Measurements from ENCODE around the gene AK1. TPM values are rescaled to one million over a fixed set of nuclear protein-coding genes. Genes with fewer than 3 reads are reported as not detected.
A peak's percentile ranks its signal among the peaks of the same experiment; 100 is the strongest.

The AK1 gene
- total RNA-seq, 1 experiment from 2014 or later = 39.2 TPM

- no peak overlapping the region for H3K4me3 ChIP-seq (ENCODE audit: low read depth, low read length)
- H3K9me3 ChIP-seq = no peaks in the 10 kb centered on the region
- no peaks in the 10 kb centered on the region for H3K36me3 ChIP-seq (ENCODE audit: control insufficient read depth, insufficient read depth, low read length)
- H3K36me3 Mint-ChIP-seq (ENCODE audit: insufficient read depth, unreplicated experiment) = peaks cover 7% of the 10 kb centered on the region
- ChIA-PET CTCF (no interaction called here), POLR2A (no interaction called here)
- intact Hi-C loops (cut with micrococcal nuclease; ENCODE audit: unreplicated experiment) = no loop called here
- TF ChIP-seq CTCF (IDR thresholded peaks at IDR 0.05; ENCODE audit: insufficient read depth in 1 of 2, low read depth in 1 of 2, low read length in 1 of 2, severe bottlenecking in 1 of 2, unreplicated experiment in 1 of 2) = no peak
- no peaks in the 10 kb centered on the region for H3K27me3 Mint-ChIP-seq (ENCODE audit: insufficient read depth, unreplicated experiment)
- BruUV-seq (replicated peaks) = no TSS peak
- H3K4me1 ChIP-seq = peaks cover 10% of the 10 kb centered on the region; the same call in 1 of the 2 replicates
- DNase-seq = no peak
- peaks cover 4% of the 10 kb centered on the region for H3K4me1 Mint-ChIP-seq (ENCODE audit: low read depth, unreplicated experiment)
- H3K4me3 Mint-ChIP-seq (ENCODE audit: unreplicated experiment) = peak overlapping the region; percentile 79
- H3K9me3 Mint-ChIP-seq (ENCODE audit: unreplicated experiment) = no peaks in the 10 kb centered on the region
- H3K27me3 ChIP-seq (replicated peaks; ENCODE audit: control insufficient read depth, insufficient read depth, low read length) = no peaks in the 10 kb centered on the region
- peak overlapping the region; percentile 56 for H3K27ac Mint-ChIP-seq (ENCODE audit: unreplicated experiment)
These were observed 1.3 kb downstream of the AK1 start for GRCh38 chr9:127876026-127876763.

GRCh38 chr9:127875306-127875966 lies 2.0 kb downstream of the AK1 start:
- no peak for DNase-seq
- CTCF ChIA-PET = no interaction called here
- no peaks in the 10 kb centered on the region for H3K36me3 ChIP-seq (ENCODE audit: control insufficient read depth, insufficient read depth, low read length)
- no peak overlapping the region for H3K4me3 ChIP-seq (ENCODE audit: low read depth, low read length)
- no peaks in the 10 kb centered on the region for H3K9me3 ChIP-seq
- no peak overlapping the region for H3K4me3 Mint-ChIP-seq (ENCODE audit: unreplicated experiment)
- intact Hi-C loops (cut with micrococcal nuclease; ENCODE audit: unreplicated experiment) = no loop called here
- no peaks in the 10 kb centered on the region for H3K9me3 Mint-ChIP-seq (ENCODE audit: unreplicated experiment)
- H3K27me3 Mint-ChIP-seq (ENCODE audit: insufficient read depth, unreplicated experiment) = no peaks in the 10 kb centered on the region
- no peak for TF ChIP-seq CTCF (IDR thresholded peaks at IDR 0.05; ENCODE audit: insufficient read depth in 1 of 2, low read depth in 1 of 2, low read length in 1 of 2, severe bottlenecking in 1 of 2, unreplicated experiment in 1 of 2)
- H3K27ac Mint-ChIP-seq (ENCODE audit: unreplicated experiment) = peak overlapping the region; percentile 56
- no TSS peak for BruUV-seq (replicated peaks)
- POLR2A ChIA-PET = no interaction called here
- peaks cover 10% of the 10 kb centered on the region; the same call in 1 of the 2 replicates for H3K4me1 ChIP-seq
- no peaks in the 10 kb centered on the region for H3K27me3 ChIP-seq (replicated peaks; ENCODE audit: control insufficient read depth, insufficient read depth, low read length)
- H3K36me3 Mint-ChIP-seq (ENCODE audit: insufficient read depth, unreplicated experiment) = peaks cover 7% of the 10 kb centered on the region
- peaks cover 4% of the 10 kb centered on the region for H3K4me1 Mint-ChIP-seq (ENCODE audit: low read depth, unreplicated experiment)

DNA sequence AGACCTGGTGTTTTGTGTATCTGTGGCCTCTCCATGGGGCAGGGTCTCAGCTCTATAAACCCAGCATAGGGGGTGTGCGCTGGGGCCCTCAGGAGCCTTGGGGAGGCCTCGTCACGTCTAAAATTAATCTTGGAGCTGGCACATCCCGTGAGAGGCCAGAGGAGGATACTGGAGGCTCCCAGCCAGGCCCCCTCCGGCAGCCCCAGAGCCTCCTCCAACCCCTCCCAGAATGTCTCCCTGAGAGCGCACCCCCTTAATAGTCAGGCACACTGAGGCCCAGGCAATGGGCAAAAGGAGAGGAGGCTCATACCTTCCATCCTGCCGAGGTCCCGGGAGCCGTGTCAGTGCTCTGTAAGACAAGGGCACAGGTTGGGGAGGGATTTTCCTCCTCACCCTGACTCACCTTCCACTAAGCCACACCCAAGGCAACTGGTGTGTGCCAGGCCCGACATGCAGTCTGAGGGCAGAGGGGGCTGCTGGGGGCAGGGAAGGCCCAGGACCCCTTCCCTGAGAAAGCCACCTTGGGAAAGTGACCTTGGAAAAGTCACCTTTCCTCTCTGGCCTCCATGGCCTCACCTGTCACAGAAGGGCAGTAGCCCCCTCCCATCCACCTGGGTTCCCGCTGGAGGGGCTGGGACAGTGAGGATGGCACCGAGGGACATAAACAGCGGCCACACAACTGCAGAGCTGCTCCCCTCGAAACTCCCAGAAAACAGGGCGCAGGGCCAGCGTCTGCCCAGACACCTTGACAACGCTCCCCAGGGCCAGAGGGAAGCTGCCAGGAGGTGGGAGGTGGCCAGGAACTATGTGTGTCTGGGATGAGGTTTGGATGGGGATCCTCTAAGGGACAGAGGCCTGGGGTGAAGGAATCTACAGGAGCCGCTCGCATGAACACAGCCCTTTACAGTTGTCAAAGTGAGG lies 2.9 kb downstream of the AK1 start:
- no peak overlapping the region for H3K4me3 Mint-ChIP-seq (ENCODE audit: unreplicated experiment)
- Histone ChIP-seq H3K4me3 (ENCODE audit: low read depth, low read length) (no peak overlapping the region), H3K36me3 (ENCODE audit: control insufficient read depth, insufficient read depth, low read length) (no peaks in the 10 kb centered on the region), H3K9me3 (no peaks in the 10 kb centered on the region), H3K4me1 (peaks cover 10% of the 10 kb centered on the region; the same call in 1 of the 2 replicates), H3K27me3 (replicated peaks; ENCODE audit: control insufficient read depth, insufficient read depth, low read length) (no peaks in the 10 kb centered on the region)
- no peaks in the 10 kb centered on the region for H3K9me3 Mint-ChIP-seq (ENCODE audit: unreplicated experiment)
- BruUV-seq (replicated peaks) = no TSS peak
- TF ChIP-seq CTCF (IDR thresholded peaks at IDR 0.05; ENCODE audit: insufficient read depth in 1 of 2, low read depth in 1 of 2, low read length in 1 of 2, severe bottlenecking in 1 of 2, unreplicated experiment in 1 of 2) = no peak
- H3K27me3 Mint-ChIP-seq (ENCODE audit: insufficient read depth, unreplicated experiment) = no peaks in the 10 kb centered on the region
- ChIA-PET CTCF (no interaction called here), POLR2A (no interaction called here)
- H3K27ac Mint-ChIP-seq (ENCODE audit: unreplicated experiment) = no peak overlapping the region
- DNase-seq = no peak
- intact Hi-C loops (cut with micrococcal nuclease; ENCODE audit: unreplicated experiment) = loop anchor here (5.0 kb wide), 1 partner anchor 43 kb away; the partner anchor contains the start of gene ST6GALNAC4
- H3K4me1 Mint-ChIP-seq (ENCODE audit: low read depth, unreplicated experiment) = peaks cover 4% of the 10 kb centered on the region
- peaks cover 7% of the 10 kb centered on the region for H3K36me3 Mint-ChIP-seq (ENCODE audit: insufficient read depth, unreplicated experiment)
